GM21515 (cell line): ENCODE measurements around the gene ZBTB33.

Source experiments
- ATAC-seq: cut with Tn5 transposase; IDR thresholded peaks from one replicate; pipeline ENCODE4 v1.9.1; 2021; ENCODE audit not compliant: unreplicated experiment

ZBTB33 gene

GRCh38 chrX:120304256-120304655 is 53.6 kb downstream of the ZBTB33 start:
- ATAC-seq = no peak

DNA sequence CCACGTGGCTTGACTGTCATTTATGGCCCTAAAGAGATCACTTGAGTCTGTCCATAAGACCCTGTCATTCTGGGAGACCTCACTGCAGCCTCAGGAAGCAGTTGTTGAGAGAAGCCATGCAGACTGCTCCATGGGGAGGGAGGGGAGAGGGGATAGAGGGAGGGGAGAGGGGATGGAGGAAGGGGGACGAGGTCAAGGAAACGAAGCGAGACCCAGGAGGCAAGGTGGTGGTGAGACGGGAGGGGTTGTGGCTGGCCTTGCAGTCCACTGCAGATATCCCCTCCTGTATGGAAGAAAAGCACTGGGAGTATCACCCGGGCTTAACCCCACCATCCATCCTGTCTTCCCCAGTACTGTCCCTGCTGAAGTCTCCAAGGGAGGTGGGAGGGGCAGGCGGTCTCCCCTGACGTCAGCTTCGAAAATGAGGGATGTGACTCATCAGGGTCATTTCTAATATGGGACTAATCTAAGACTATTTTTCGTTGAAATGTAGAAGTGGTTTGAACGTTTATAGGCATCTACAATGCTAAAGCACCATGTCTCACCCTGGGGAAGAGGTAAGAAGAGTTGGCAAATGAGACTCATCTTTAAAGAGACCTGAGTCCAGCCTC is 55.0 kb downstream of the ZBTB33 start:
- ATAC-seq = no peak

GRCh38 chrX:120306630-120307029 is 56.0 kb downstream of the ZBTB33 start:
- no peak for ATAC-seq
